HFFc6 (cell line): ENCODE measurements around the gene NGRN. TPM values are rescaled to one million over a fixed set of nuclear protein-coding genes. Genes with fewer than 3 reads are reported as not detected.
"Not testable (repeated sequence)": the region's sequence is repeated elsewhere in the genome, so short reads cannot be mapped to it uniquely, and the experiment has no call there.

Experiments
- DNase-seq: peaks from one replicate; pipeline ENCODE4 v3.0.0-alpha.2; 2018
- H3K27ac Mint-ChIP-seq: 2 replicates; pipeline ENCODE4 v1.8.0; 2020; ENCODE audit warnings: mild to moderate bottlenecking, mixed read lengths
- H3K27me3 Mint-ChIP-seq: 2 replicates; pipeline ENCODE4 v1.8.0; 2021; ENCODE audit warnings: mild to moderate bottlenecking, moderate library complexity, mixed read lengths; ENCODE audit not compliant: insufficient read depth
- H3K36me3 Mint-ChIP-seq: 2 replicates; pipeline ENCODE4 v1.8.0; 2021; ENCODE audit warnings: low read depth, mixed read lengths
- H3K4me1 Mint-ChIP-seq: 2 replicates; pipeline ENCODE4 v1.8.0; 2020; ENCODE audit warnings: low read depth, mixed read lengths
- H3K4me3 Mint-ChIP-seq: 2 replicates; pipeline ENCODE4 v1.8.0; 2020; ENCODE audit warnings: mild to moderate bottlenecking, moderate library complexity, mixed read lengths
- H3K9me3 Mint-ChIP-seq: 2 replicates; pipeline ENCODE4 v1.8.0; 2020; ENCODE audit warnings: mild to moderate bottlenecking, mixed read lengths
- total RNA-seq, 6 experiments: library from RNA; stranded (reverse); fragmentation: NEBNext Ultra II Directional; extraction: Animal tissue kit (Norgen Biotek cat#: 25700); gene quantifications; 2 replicates in 1 of 6; 3 replicates in 5 of 6; pipeline ENCODE4 v1.2.3, GENCODE V29; 2021
- TF ChIP-seq, protein P1 (sequence below): fragments of 200-600 bp; sonication (generic); IDR thresholded peaks from 2 replicates; pipeline ENCODE4 v1.5.0; 2021; ENCODE audit warnings: antibody characterized with exemption, mild to moderate bottlenecking

NGRN gene
- total RNA-seq, 6 experiments from 2014 or later: 81.3 to 105 (median 83.2) TPM

DNA sequence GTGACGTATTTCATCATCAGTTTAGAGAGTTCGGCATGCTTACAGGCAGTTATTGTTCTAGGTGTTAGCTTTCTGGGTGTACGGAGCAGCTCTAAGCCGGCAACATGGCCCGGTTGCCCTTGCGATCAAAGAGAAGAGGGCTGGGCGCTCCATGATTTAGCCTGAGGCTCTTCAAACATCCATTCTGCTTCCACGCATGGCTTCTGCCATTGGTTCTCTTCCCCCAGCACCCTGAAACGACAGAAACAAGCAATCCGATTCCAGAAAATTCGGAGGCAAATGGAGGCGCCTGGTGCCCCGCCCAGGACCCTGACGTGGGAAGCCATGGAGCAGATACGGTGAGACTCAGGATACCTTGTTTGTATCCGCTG lies 574 bp downstream of the NGRN start:
- peaks cover 37% of the 10 kb centered on the region for H3K36me3 Mint-ChIP-seq
- peak overlapping the region; percentile 99 for H3K4me3 Mint-ChIP-seq
- peaks cover 62% of the 10 kb centered on the region for H3K4me1 Mint-ChIP-seq
- H3K27me3 Mint-ChIP-seq: no peaks in the 10 kb centered on the region; the same call in none of the 2 replicates
- TF ChIP-seq, protein P1, sequence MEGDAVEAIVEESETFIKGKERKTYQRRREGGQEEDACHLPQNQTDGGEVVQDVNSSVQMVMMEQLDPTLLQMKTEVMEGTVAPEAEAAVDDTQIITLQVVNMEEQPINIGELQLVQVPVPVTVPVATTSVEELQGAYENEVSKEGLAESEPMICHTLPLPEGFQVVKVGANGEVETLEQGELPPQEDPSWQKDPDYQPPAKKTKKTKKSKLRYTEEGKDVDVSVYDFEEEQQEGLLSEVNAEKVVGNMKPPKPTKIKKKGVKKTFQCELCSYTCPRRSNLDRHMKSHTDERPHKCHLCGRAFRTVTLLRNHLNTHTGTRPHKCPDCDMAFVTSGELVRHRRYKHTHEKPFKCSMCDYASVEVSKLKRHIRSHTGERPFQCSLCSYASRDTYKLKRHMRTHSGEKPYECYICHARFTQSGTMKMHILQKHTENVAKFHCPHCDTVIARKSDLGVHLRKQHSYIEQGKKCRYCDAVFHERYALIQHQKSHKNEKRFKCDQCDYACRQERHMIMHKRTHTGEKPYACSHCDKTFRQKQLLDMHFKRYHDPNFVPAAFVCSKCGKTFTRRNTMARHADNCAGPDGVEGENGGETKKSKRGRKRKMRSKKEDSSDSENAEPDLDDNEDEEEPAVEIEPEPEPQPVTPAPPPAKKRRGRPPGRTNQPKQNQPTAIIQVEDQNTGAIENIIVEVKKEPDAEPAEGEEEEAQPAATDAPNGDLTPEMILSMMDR: no peak
- peak; percentile 41 for DNase-seq
- no peaks in the 10 kb centered on the region for H3K9me3 Mint-ChIP-seq
- H3K27ac Mint-ChIP-seq: peak overlapping the region; percentile 97

DNA sequence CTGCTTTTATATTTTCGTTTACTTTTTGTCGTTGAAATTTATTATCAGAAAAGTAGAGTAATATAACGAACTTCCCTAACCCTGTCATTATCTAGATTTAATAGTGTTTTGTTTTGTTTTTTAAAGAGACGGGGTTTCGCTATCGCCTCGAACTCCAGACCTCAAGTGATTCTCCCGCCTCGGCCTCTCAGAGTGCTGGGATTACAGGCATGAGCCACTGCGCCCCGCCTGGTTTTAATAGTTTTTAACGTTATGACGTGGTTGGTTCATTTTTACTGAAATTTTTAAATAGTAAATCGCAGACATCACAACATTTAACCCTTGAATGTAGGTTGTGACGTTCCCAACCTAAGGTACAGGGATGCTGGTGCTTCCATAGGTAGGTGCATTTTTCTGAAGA lies 1.0 kb downstream of the NGRN start:
- H3K9me3 Mint-ChIP-seq: no peaks in the 10 kb centered on the region
- peak; percentile 9 for DNase-seq
- peak overlapping the region; percentile 99 for H3K4me3 Mint-ChIP-seq
- peaks cover 62% of the 10 kb centered on the region for H3K4me1 Mint-ChIP-seq
- H3K27ac Mint-ChIP-seq: peak overlapping the region; percentile 97
- no peaks in the 10 kb centered on the region; the same call in none of the 2 replicates for H3K27me3 Mint-ChIP-seq
- H3K36me3 Mint-ChIP-seq: peaks cover 42% of the 10 kb centered on the region
- TF ChIP-seq, protein P1: 0 out of 2 replicates have a peak, but pooled peaks have one; percentile 11

DNA sequence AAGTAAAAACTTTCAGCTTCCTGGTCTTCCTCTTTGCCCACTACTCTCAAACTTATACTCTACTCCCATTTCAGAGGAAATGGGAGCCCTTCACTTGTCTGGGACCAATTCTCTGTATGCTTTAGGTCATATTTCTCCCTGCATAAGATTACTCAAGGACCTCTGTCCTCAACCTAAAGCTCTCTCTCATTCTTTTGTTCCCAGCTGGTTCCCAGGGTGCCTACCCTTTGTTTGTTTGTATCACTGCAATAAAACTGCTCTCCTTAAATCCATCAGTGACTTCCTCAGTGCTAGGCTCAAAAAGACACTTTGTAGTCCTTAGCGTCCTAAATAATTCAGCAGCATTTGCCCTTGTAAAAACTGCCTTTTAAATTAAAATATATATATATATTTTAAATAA lies 2.9 kb downstream of the NGRN start:
- Mint-ChIP-seq H3K4me1 (peaks cover 52% of the 10 kb centered on the region), H3K36me3 (peaks cover 56% of the 10 kb centered on the region), H3K4me3 (peak overlapping the region; percentile 99), H3K27ac (peak overlapping the region; percentile 10), H3K9me3 (no peaks in the 10 kb centered on the region), H3K27me3 (no peaks in the 10 kb centered on the region; the same call in none of the 2 replicates)
- TF ChIP-seq, protein P1: no peak
- no peak for DNase-seq

DNA sequence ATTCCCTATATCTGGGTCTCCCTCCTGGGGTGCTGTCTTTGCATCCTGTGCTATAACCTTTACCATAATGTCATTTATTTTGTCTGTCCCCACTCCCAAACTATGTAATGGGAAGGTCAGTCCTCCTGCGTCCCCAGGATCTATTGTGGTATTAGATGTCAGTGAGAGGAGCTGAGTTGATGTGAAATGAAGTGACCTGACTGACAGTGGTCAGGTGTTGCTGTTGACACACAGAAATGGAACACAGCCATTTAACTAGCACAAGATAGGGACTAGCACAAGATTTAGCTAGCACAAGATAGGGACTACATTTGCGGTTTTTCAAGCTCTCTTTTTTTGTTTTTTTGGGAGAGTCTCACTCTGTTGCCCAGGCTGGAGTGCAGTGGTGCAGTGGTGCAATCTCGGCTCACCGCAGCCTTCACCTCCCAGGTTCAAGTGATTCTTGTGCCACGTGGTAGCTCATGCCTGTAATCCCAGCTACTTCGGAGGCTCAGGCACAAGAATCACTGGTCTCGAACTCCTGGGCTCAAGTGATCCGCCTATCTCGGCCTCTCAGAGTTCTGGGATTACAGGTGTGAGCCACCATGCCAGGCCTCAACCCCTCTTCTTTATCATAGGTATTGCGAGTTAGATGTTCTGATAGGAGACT lies 5.2 kb downstream of the NGRN start:
- Mint-ChIP-seq H3K4me3 (no peak overlapping the region), H3K27ac (peak overlapping the region; percentile 11; the same call in 1 of the 2 replicates), H3K9me3 (no peaks in the 10 kb centered on the region), H3K36me3 (peaks cover 67% of the 10 kb centered on the region), H3K4me1 (peaks cover 39% of the 10 kb centered on the region), H3K27me3 (no peaks in the 10 kb centered on the region; the same call in 1 of the 2 replicates)
- no peak for DNase-seq
- TF ChIP-seq, protein P1: no peak

DNA sequence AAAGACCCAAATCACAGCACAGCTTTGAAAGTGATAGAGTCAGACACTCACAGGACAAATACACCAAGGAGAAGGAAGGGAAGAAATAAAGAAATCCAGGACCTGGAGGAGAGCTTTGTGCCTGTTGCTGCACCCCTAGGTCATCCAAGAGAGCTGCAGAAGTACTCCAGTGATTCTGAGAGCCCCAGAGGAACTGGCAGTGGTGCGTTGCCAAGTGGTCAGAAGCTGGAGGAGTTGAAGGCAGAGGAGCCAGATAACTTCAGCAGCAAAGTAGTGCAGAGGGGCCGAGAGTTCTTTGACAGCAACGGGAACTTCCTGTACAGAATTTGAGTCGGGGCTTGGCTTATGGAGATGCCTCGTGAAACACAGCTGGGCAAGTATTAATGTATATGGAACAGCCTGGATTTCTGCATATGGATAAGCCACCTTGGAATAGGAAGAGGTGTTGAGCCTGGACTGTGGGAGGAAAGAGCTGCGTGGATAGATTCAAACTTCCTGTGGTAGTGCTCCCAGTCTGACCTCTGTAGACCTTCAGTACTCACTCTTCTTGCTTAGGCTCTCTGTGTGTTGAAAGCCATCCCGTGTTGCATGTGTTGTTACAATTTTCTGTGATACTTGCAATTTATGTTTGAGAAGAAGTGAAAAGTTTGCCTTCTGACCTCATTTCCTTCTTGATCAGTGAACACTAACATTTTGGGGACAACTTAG lies 6.1 kb downstream of the NGRN start:
- Mint-ChIP-seq H3K27me3 (no peaks in the 10 kb centered on the region), H3K4me3 (no peak overlapping the region), H3K27ac (no peak overlapping the region), H3K4me1 (peaks cover 37% of the 10 kb centered on the region), H3K36me3 (peaks cover 65% of the 10 kb centered on the region), H3K9me3 (no peaks in the 10 kb centered on the region)
- TF ChIP-seq, protein P1: no peak
- no peak for DNase-seq

DNA sequence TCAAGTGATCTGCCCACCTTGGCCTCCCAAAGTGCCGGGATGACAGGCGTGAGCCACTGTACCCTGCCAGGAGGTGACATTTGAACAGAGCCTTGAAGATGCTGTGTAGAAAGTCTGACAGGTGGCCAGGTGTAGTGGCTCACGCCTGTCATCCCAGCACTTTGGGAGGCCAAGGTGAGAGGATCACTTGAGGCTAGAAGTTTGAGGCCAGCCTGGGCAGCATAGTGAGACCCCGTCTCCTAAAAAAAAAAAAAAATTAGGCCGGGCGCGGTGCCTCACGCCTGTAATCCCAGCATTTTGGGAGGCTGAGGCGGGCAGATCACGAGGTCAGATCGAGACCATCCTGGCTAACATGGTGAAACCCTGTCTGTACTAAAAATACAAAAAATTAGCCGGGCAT lies 13.0 kb downstream of the NGRN start:
- H3K36me3 Mint-ChIP-seq: peaks cover 15% of the 10 kb centered on the region
- H3K4me1 Mint-ChIP-seq, H3K27ac Mint-ChIP-seq, H3K27me3 Mint-ChIP-seq, DNase-seq, H3K4me3 Mint-ChIP-seq, H3K9me3 Mint-ChIP-seq: not testable (repeated sequence)

DNA sequence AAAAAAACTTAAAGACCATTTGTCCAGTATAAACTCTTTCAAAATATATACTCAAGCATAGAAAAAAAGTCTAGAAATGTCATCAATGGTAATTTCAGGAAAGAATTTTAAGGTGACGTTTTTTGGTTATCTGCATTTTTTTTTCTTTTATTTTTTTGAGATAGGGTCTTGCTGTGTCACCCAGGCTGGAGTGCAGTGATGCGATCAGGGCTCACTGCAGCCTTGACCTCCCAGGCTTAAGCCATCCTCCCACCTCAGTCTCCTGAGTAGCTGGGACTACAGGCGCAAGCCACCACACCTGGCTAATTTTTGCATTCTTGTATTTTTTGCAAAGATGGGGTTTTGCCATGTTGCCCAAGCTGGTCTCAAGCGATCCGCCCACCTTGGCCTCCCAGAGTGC lies 15.3 kb downstream of the NGRN start:
- not testable (repeated sequence) for H3K4me3 Mint-ChIP-seq, H3K27me3 Mint-ChIP-seq, H3K9me3 Mint-ChIP-seq, H3K4me1 Mint-ChIP-seq, DNase-seq, H3K36me3 Mint-ChIP-seq, H3K27ac Mint-ChIP-seq

DNA sequence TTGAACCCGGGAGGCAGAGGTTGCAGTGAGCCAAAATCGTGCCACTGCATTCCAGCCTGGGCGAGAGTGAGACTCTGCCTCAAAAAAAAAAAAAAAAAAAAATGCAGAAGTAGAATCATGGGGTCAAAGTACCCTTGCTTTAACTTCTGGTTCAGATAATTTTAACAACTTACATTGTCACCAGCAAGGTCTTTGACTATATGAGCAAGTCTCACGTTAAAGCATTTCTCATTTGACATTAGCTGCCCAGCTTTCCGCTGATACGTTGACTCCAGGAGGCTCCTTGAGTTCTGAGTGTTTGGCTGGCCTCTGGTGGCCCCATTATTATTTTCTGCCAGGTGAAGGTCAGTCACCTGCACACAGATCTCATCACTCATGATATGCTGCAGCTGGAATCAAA lies 16.2 kb downstream of the NGRN start:
- H3K27me3 Mint-ChIP-seq, H3K4me3 Mint-ChIP-seq, H3K4me1 Mint-ChIP-seq, H3K27ac Mint-ChIP-seq, H3K9me3 Mint-ChIP-seq, DNase-seq, H3K36me3 Mint-ChIP-seq: not testable (repeated sequence)
